IMR-90 (cell line): ENCODE results near the gene OPCML. TPM values are rescaled to one million over a fixed set of nuclear protein-coding genes. Genes with fewer than 3 reads are reported as not detected.

Source experiments
- ATAC-seq: fragments of 200-7000 bp; cut with Tn5 transposase; 2 replicates; pipeline ENCODE4 v1.9.1; 2020; ENCODE audit warnings: low read depth, mild to moderate bottlenecking, moderate library complexity
- BruUV-seq: library from RNA; stranded (reverse); fragments of 400-500 nt; replicated peaks from 2 replicates; lab custom pipeline; 2021; lab: Mats Ljungman, UMichigan
- CTCF ChIA-PET: fragments of 300-600 bp; formaldehyde crosslinking; extraction: SDS; loops from one replicate; lab custom pipeline; 2021; ENCODE audit warnings: antibody characterized with exemption; lab: Yijun Ruan, JAX
- POLR2A ChIA-PET: fragments of 300-600 bp; sonication (Branson Sonifier 250); formaldehyde crosslinking; loops from one replicate; lab custom pipeline; 2022; ENCODE audit warnings: antibody characterized with exemption; ENCODE audit not compliant: unreplicated experiment; lab: Charles Lee
- DNase-seq: peaks from one replicate; pipeline ENCODE4 v3.0.0; 2013
- H2AFZ ChIP-seq: replicated peaks from 2 replicates; pipeline ENCODE3; 2013; ENCODE audit warnings: low read length, mild to moderate bottlenecking; ENCODE audit not compliant: poor library complexity
- H2AK5ac ChIP-seq: 2 replicates; pipeline ENCODE4 v1.6.1; 2013; ENCODE audit warnings: low read depth, low read length, inconsistent platforms
- H2AK9ac ChIP-seq: replicated peaks from 2 replicates; pipeline ENCODE3; 2013; ENCODE audit warnings: mild to moderate bottlenecking, low read depth, low read length, moderate library complexity; ENCODE audit not compliant: poor library complexity
- H2BK120ac ChIP-seq: 2 replicates; pipeline ENCODE4 v1.6.1; 2013; ENCODE audit warnings: low read depth, low read length, inconsistent platforms
- H2BK15ac ChIP-seq: 3 replicates; pipeline ENCODE4 v1.6.1; 2013; ENCODE audit warnings: low read depth, low read length, inconsistent platforms
- H2BK20ac ChIP-seq: 2 replicates; pipeline ENCODE4 v1.6.1; 2013; ENCODE audit warnings: low read depth, mild to moderate bottlenecking, inconsistent platforms, low read length, moderate library complexity
- H2BK5ac ChIP-seq: 2 replicates; pipeline ENCODE4 v1.6.1; 2013; ENCODE audit warnings: mild to moderate bottlenecking, low read depth, low read length, inconsistent platforms; ENCODE audit not compliant: poor library complexity, severe bottlenecking
- H3K14ac ChIP-seq: replicated peaks from 2 replicates; pipeline ENCODE4 v1.6.1; 2013; ENCODE audit warnings: low read depth, low read length, inconsistent platforms
- H3K18ac ChIP-seq: 2 replicates; pipeline ENCODE4 v1.6.1; 2013; ENCODE audit warnings: low read depth, low read length, control low read depth
- H3K23ac ChIP-seq: 2 replicates; pipeline ENCODE4 v1.6.1; 2013; ENCODE audit warnings: low read depth, low read length, inconsistent platforms
- H3K27ac ChIP-seq: 2 replicates; pipeline ENCODE4 v1.5.1; 2013; ENCODE audit warnings: mild to moderate bottlenecking, control low read depth, low read length; ENCODE audit not compliant: insufficient read depth
- H3K27me3 ChIP-seq: 2 replicates; pipeline ENCODE4 v1.6.1; 2013; ENCODE audit warnings: low read length; ENCODE audit not compliant: control insufficient read depth, insufficient read depth
- H3K36me3 ChIP-seq: 2 replicates; pipeline ENCODE4 v1.6.1; 2013; ENCODE audit warnings: low read length, mixed read lengths; ENCODE audit not compliant: control insufficient read depth, insufficient read depth
- H3K4ac ChIP-seq: 2 replicates; pipeline ENCODE4 v1.6.1; 2013; ENCODE audit warnings: low read depth, low read length, inconsistent platforms
- H3K4me1 ChIP-seq: 2 replicates; pipeline ENCODE4 v1.6.1; 2013; ENCODE audit warnings: low read length, mixed read lengths; ENCODE audit not compliant: control insufficient read depth, insufficient read depth
- H3K4me2 ChIP-seq: 2 replicates; pipeline ENCODE4 v1.6.1; 2013; ENCODE audit warnings: low read depth, mild to moderate bottlenecking, control low read depth, low read length, moderate library complexity
- H3K4me3 ChIP-seq: 2 replicates; pipeline ENCODE4 v1.5.1; 2013; ENCODE audit warnings: low read depth, mild to moderate bottlenecking, control low read depth, low read length, moderate library complexity; ENCODE audit not compliant: insufficient read depth
- H3K56ac ChIP-seq: 2 replicates; pipeline ENCODE4 v1.6.1; 2013; ENCODE audit warnings: low read length, inconsistent platforms; ENCODE audit not compliant: insufficient read depth; ENCODE audit errors: extremely low read depth
- H3K79me1 ChIP-seq, 2 experiments: 2 replicates each; pipeline ENCODE4 v1.6.1; 2013; ENCODE audit warnings: low read length in 2 of 2, inconsistent platforms in 1 of 2, low read depth in 1 of 2
- H3K9ac ChIP-seq: 2 replicates; pipeline ENCODE4 v1.6.1; 2013; ENCODE audit warnings: low read depth, low read length, control low read depth
- H3K9me1 ChIP-seq: 2 replicates; pipeline ENCODE4 v1.6.1; 2013; ENCODE audit warnings: low read length, inconsistent platforms; ENCODE audit not compliant: insufficient read depth
- H3K9me3 ChIP-seq: 2 replicates; pipeline ENCODE4 v1.6.1; 2013; ENCODE audit warnings: low read length; ENCODE audit not compliant: control insufficient read depth, insufficient read depth
- H4K20me1 ChIP-seq: 2 replicates; pipeline ENCODE4 v1.6.1; 2013; ENCODE audit warnings: low read length, inconsistent platforms; ENCODE audit not compliant: insufficient read depth
- H4K5ac ChIP-seq: 2 replicates; pipeline ENCODE4 v1.6.1; 2013; ENCODE audit warnings: mild to moderate bottlenecking, low read depth, low read length, control low read depth
- H4K8ac ChIP-seq, 2 experiments: 2 replicates each; pipeline ENCODE4 v1.6.1; 2013; ENCODE audit warnings: low read depth in 2 of 2, low read length in 2 of 2, control low read depth in 1 of 2, inconsistent platforms in 1 of 2
- H4K91ac ChIP-seq: 2 replicates; pipeline ENCODE4 v1.6.1; 2013; ENCODE audit warnings: low read depth, low read length, inconsistent platforms; ENCODE audit not compliant: insufficient read depth
- BHLHE40 ChIP-seq: fragments of 150-350 bp; IDR thresholded peaks from 2 replicates; pipeline ENCODE4 v1.6.1; 2016; ENCODE audit warnings: mild to moderate bottlenecking, low read depth, low read length
- CHD1 ChIP-seq: IDR thresholded peaks from 2 replicates; pipeline ENCODE4 v1.6.1; 2012; ENCODE audit warnings: low read depth, low read length, improper control_type of control experiment
- MXI1 ChIP-seq: IDR thresholded peaks from 2 replicates; pipeline ENCODE4 v1.6.1; 2012; ENCODE audit warnings: low read depth, mild to moderate bottlenecking, low read length, moderate library complexity, borderline replicate concordance
- RCOR1 ChIP-seq: IDR thresholded peaks from 2 replicates; pipeline ENCODE4 v1.6.1; 2012; ENCODE audit warnings: mild to moderate bottlenecking, low read length, improper control_type of control experiment; ENCODE audit not compliant: insufficient replicate concordance
- WGBS, 2 experiments: methylation state at CpG; one replicate each; pipeline versions ENCODE4 v1.1.5 to v1.1.7; 2013; ENCODE audit warnings: missing lambda C conversion rate in 2 of 2; ENCODE audit not compliant: insufficient read length in 1 of 2; ENCODE audit errors: extremely low coverage in 2 of 2; 5-methylcytosine and 5-hydroxymethylcytosine counted together
- dilution Hi-C: fragments of 300-500 bp; cut with HindIII; formaldehyde crosslinking; loops from one replicate; pipeline ENCODE4 v1.14.3; 2018; ENCODE audit warnings: low sequenced_read_pairs; ENCODE audit not compliant: unreplicated experiment
- in situ Hi-C: fragments of 300-500 bp; cut with MboI; formaldehyde crosslinking; loops from 3 replicates; pipeline ENCODE4 v1.14.3; 2019; ENCODE audit warnings: low sequenced_read_pairs, inconsistent platforms, mixed read lengths
- intact Hi-C: fragments of 100-400 bp; cut with micrococcal nuclease; formaldehyde crosslinking; loops from 2 replicates; pipeline ENCODE4 v1.10.0; 2022
- polyA plus RNA-seq, 3 experiments: library from polyadenylated mRNA; depleted of rRNA; stranded (reverse); fragments of >200 nt; gene quantifications; 2 replicates each; pipeline ENCODE4 v1.2.3, GENCODE V29; 2012; ENCODE audit warnings: low replicate concordance in 1 of 3
- total RNA-seq: library from RNA; depleted of rRNA; stranded (reverse); fragments of >200 nt; gene quantifications from 2 replicates; pipeline ENCODE4 v1.2.3, GENCODE V29; 2012

OPCML gene
- total and polyA plus RNA-seq, 2 of the 4 experiments (the other 2 are of a cell fraction), result under 0.01 to 2.6 TPM

DNA sequence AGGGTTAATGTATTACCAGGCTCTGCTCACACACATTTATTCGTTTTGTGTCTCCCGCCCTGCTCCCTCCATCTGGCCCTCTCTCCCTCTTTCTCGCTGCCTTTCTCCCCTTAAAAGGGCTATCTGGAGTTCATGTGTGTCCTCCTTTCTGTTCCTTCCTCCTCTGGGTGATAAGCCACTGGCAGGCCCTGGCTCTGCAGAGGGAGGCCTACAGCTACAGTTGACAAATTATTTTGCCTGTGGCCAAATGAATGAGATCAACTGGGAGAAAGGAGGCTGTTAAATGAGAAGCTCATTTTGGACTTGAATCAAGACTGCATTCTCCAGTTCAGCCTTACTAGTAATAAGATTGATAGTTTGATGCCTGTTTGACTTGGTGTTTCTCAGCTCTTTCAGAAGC, 17.5 kb upstream of the OPCML start:
- no peak overlapping the region for H3K14ac ChIP-seq
- H2AK5ac ChIP-seq, result no peak overlapping the region
- no peak overlapping the region for H3K4me3 ChIP-seq
- ChIA-PET CTCF (no interaction called here), POLR2A (no interaction called here)
- no peak overlapping the region for H4K8ac ChIP-seq
- no peak for DNase-seq
- no peak overlapping the region for H2AK9ac ChIP-seq
- no peak overlapping the region for H2AFZ ChIP-seq
- no peak overlapping the region for H4K91ac ChIP-seq
- no peak overlapping the region for H2BK15ac ChIP-seq
- H2BK120ac ChIP-seq, result no peak overlapping the region
- intact Hi-C loops (no loop called here), in situ Hi-C loops (no loop called here), dilution Hi-C loops (no loop called here)
- H3K9me3 ChIP-seq, result peaks cover 59% of the 10 kb centered on the region
- no peaks in the 10 kb centered on the region for H4K20me1 ChIP-seq
- H3K23ac ChIP-seq, result no peak overlapping the region
- TF ChIP-seq RCOR1 (no peak), CHD1 (no peak), BHLHE40 (no peak), MXI1 (no peak)
- no peak overlapping the region for H2BK20ac ChIP-seq
- no TSS peak for BruUV-seq
- no peak for ATAC-seq
- no peak overlapping the region for H3K4ac ChIP-seq
- H3K9ac ChIP-seq, result no peak overlapping the region
- H3K36me3 ChIP-seq, result no peaks in the 10 kb centered on the region
- no peak overlapping the region for H3K56ac ChIP-seq
- no peaks in the 10 kb centered on the region for H3K27me3 ChIP-seq
- H3K9me1 ChIP-seq, result no peaks in the 10 kb centered on the region
- no peak overlapping the region for H4K5ac ChIP-seq
- H3K79me1 ChIP-seq, result no peaks in the 10 kb centered on the region
- no peak overlapping the region for H3K18ac ChIP-seq
- no peaks in the 10 kb centered on the region for H3K4me1 ChIP-seq
- H2BK5ac ChIP-seq, result no peak overlapping the region
- H3K27ac ChIP-seq, result no peak overlapping the region
- no CpG with 5 or more reads among the region's 3 CpGs for WGBS, 2 experiments
- no peak overlapping the region for H3K4me2 ChIP-seq
